Motor neuron (in vitro differentiated cells): ENCODE results near the gene ANKRD23. TPM values are rescaled to one million over a fixed set of nuclear protein-coding genes. Genes with fewer than 3 reads are reported as not detected.
"Not testable (repeated sequence)": the region's sequence is repeated elsewhere in the genome, so short reads cannot be mapped to it uniquely, and the experiment has no call there.

Experiments used
- ATAC-seq, 8 experiments: fragments of 200-7000 bp; cut with Tn5 transposase; replicated peaks in 6 of 8; 2 replicates each; pipeline ENCODE4 v1.8.0; 2021; ENCODE audit warnings: mild to moderate bottlenecking in 8 of 8, moderate library complexity in 8 of 8
- H3K27ac ChIP-seq, 2 donors: fragments of 250-450 bp; sonication (Bioruptor Pico); 2 replicates each; pipeline ENCODE4 v1.9.0; 2021; ENCODE audit warnings: antibody characterized with exemption in 2 of 2, mild to moderate bottlenecking in 2 of 2, moderate library complexity in 1 of 2
- H3K4me1 ChIP-seq, 2 donors: fragments of 250-450 bp; sonication (Bioruptor Pico); replicated peaks in 1 of 2; 2 replicates each; pipeline ENCODE4 v1.6.1; 2021; ENCODE audit warnings: antibody characterized with exemption in 2 of 2, mild to moderate bottlenecking in 2 of 2, moderate library complexity in 1 of 2
- H3K4me3 ChIP-seq, 5 donors: fragments of 250-450 bp; sonication (Bioruptor Pico); 2 replicates each; pipeline ENCODE4 v1.9.0; 2021; ENCODE audit warnings: antibody characterized with exemption in 5 of 5, mild to moderate bottlenecking in 5 of 5, moderate library complexity in 4 of 5
- WGBS, 10 experiments: fragments of 450-650 bp; shearing (Covaris generic); methylation state at CpG; one replicate each; pipeline ENCODE4 v1.0.0; 2022; 5-methylcytosine and 5-hydroxymethylcytosine counted together
- in situ Hi-C, 9 experiments: fragments of 400-800 bp; cut with MboI; loops; one replicate each; pipeline ENCODE4 v1.15.0; 2021; ENCODE audit warnings: low sequenced_read_pairs in 9 of 9, low pct_unique_long_range_greater_than_20kb in 2 of 9; ENCODE audit not compliant: unreplicated experiment in 9 of 9
- total RNA-seq, 8 experiments: library from RNA; unstranded; fragments of 300-600 nt; gene quantifications; 2 replicates each; pipeline versions ENCODE4 v1.2.3 to v1.2.4, GENCODE V29; 2022

The ANKRD23 gene
- total RNA-seq, 8 experiments from 2014 or later = 1.9 to 5.6 (median 3.7) TPM

GRCh38 chr2:96800061-96801004, 43.5 kb downstream of the ANKRD23 start:
- ATAC-seq = peak in 7 of 8 experiments; percentile 36 to 72 (median 55)
- Histone ChIP-seq H3K27ac (no peak overlapping the region), H3K4me1 (no peaks in the 10 kb centered on the region), H3K4me3 (no peak overlapping the region)
- in situ Hi-C loops = no loop called here
- WGBS, 10 experiments = 65 to 100% (median 93%) methylated on average over 2 to 12 of the region's 27 CpGs; no CpG with 5 or more reads in 5 of the 10 experiments

DNA sequence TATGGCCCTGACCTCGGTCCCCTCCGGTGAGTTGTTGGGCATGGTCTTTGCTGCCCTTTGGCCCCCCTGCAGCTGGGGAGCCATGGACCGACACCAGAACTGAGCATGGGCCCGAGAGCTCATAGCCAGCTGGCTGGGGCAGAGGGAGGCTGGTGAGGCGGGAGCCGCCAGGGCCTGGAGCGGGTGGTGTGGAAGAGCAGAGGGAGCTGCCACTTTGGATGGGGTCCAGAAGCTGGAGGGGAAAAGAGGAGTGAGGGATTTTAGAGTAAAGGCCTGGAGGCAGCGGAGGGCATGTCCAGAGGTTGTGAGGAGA, 44.2 kb downstream of the ANKRD23 start:
- 60 to 100% (median 100%) methylated on average over 1 to 3 of the region's 8 CpGs; no CpG with 5 or more reads in 4 of the 10 experiments for WGBS, 10 experiments

DNA sequence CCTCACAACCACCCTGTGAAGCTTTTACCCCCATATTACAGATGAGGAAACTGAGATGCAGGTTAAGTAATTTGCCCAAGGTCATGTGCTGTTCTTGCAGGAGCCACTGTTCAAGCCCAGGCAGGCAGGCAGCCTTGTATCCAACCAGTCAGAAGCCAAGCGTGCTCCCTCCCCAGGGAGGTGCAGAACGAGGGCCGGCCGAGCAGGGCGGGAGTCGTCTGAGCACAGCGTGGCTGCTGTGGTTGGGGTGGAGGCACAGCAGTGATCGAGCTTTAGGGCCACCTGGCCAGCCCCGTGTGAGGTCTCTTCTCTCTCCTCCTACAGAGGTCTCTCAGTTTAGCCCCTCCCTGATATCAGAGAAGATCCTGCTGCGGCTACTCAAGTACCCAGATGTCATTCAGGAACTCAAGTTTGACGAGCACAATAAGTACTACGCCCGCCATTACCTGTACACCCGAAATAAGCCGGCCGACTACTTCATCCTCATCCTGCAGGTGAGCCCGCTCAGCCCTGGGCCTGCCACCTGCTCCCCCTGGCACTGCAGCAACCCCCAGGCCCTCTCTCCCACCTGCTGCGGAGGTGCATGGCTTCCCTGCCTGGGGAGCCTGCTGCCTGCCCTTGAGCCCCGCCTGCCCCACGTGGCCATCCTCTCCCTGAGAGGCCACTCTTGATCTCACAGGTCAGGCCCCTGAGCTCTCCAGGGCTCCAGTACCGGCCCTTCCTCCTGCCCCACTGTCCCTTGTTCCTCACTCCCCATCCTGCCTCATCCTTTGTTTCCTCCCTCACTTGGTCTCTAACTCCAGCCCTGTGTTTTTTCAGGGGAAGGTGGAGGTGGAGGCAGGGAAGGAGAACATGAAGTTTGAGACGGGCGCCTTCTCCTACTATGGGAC, 44.8 kb downstream of the ANKRD23 start:
- no peak overlapping the region for H3K4me3 ChIP-seq
- WGBS, 10 experiments = 93 to 100% (median 100%) methylated on average over 1 to 9 of the region's 23 CpGs; no CpG with 5 or more reads in 3 of the 10 experiments
- no peaks in the 10 kb centered on the region for H3K4me1 ChIP-seq
- in situ Hi-C loops = no loop called here
- no peak for ATAC-seq
- H3K27ac ChIP-seq = no peak overlapping the region

More for the DNA sequence above, 44.2 kb downstream of the ANKRD23 start:
- ATAC-seq = no peak
- in situ Hi-C loops = no loop called here
- no peak overlapping the region for H3K27ac ChIP-seq
- H3K4me3 ChIP-seq = no peak overlapping the region
- no peaks in the 10 kb centered on the region for H3K4me1 ChIP-seq

- Histone ChIP-seq H3K4me3 (no peak overlapping the region), H3K4me1 (no peaks in the 10 kb centered on the region), H3K27ac (no peak overlapping the region)
- 80 to 100% (median 92%) methylated on average over 1 to 12 of the region's 23 CpGs; no CpG with 5 or more reads in 2 of the 10 experiments for WGBS, 10 experiments
- in situ Hi-C loops = no loop called here
- no peak for ATAC-seq
Observed at GRCh38 chr2:96797066-96797625, 46.7 kb downstream of the ANKRD23 start.

- H3K4me3 ChIP-seq, H3K27ac ChIP-seq, in situ Hi-C loops, H3K4me1 ChIP-seq, ATAC-seq: not testable (repeated sequence)
- 60 to 100% (median 84%) methylated on average over 1 to 5 of the region's 6 CpGs; no CpG with 5 or more reads in 3 of the 10 experiments for WGBS, 10 experiments
Observed at GRCh38 chr2:96796497-96796896, 47.3 kb downstream of the ANKRD23 start.

- H3K27ac ChIP-seq = no peak overlapping the region
- 80 to 100% (median 92%) methylated on average over 1 to 4 of the region's 6 CpGs; no CpG with 5 or more reads in 5 of the 10 experiments for WGBS, 10 experiments
- in situ Hi-C loops = no loop called here
- no peak overlapping the region for H3K4me3 ChIP-seq
- H3K4me1 ChIP-seq = no peaks in the 10 kb centered on the region
- ATAC-seq = no peak
Observed at GRCh38 chr2:96795076-96795475, 48.7 kb downstream of the ANKRD23 start.

DNA sequence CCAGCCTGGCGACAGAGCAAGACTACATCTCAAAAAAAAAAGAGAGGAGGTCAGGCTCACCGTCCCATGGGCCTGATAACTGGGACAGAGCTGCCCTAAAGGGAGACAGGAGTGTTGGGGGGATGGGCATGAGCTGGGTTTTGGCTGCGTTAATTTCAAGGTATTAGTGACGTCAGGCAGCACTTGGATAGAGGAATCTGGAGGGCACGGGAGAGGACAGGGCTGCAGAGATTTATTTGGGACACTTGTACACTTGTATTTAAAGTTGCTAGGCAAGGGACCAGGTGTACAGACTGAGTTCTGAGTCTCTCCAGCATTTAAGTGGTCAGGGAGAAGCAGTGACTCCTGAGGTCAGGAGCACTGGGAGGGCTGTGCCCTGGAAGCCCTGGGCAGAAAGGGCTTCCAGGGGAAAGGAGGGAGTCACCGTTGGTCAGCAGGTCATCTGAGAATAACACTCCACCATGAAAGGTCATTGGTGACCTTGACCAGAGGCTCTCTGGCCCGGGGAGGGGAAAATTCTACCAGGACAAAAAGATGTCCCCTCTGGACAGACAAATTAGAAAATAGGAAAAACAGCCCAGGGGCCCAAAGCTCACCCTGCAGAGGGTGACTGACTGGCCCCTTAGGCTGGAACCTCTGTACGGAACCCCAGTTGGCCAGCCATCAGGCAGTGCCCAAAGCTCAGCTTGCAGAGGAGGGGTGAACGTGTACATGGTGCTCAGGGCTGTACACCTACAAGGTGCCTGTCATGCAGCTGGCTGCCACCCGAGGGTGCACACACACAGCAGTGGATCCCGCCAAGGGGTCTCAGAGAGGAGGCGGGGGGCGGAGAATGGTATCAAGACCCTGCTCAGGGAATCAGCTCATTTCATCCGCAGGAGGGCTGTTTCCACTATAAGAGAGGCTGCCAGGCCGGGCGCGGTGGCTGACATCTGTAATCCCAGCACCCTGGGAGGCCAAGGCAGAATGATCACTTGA, 50.8 kb downstream of the ANKRD23 start:
- in situ Hi-C loops = no loop called here
- 72 to 100% (median 87%) methylated on average over 1 to 6 of the region's 17 CpGs; no CpG with 5 or more reads in 4 of the 10 experiments for WGBS, 10 experiments
- Histone ChIP-seq H3K4me1 (no peaks in the 10 kb centered on the region), H3K27ac (no peak overlapping the region), H3K4me3 (no peak overlapping the region)
- no peak for ATAC-seq

DNA sequence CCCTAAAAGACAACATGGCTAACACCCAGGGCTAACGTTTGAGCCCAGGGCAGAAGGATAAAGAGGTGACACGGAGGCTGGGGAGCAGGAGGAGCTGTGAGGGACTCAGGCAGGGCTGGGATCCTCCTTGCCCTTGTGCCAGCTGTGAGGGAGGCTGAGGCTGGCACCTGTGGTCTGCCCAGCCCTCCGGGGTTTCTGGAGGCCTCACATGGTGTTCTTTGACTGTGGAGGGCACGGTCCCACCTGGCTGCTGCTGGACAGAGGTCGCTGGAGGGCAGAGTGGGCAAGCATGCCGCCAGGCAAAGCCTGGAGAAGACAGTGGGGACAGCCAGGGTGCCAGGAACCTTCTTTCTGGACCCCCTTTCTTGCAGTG, 54.6 kb downstream of the ANKRD23 start:
- in situ Hi-C loops = no loop called here
- H3K27ac ChIP-seq = no peak overlapping the region
- no peaks in the 10 kb centered on the region for H3K4me1 ChIP-seq
- whole genome bisulfite sequencing, 10 experiments = 80 to 100% (median 92%) methylated on average over 1 to 4 of the region's 6 CpGs; no CpG with 5 or more reads in 6 of the 10 experiments
- ATAC-seq = no peak
- H3K4me3 ChIP-seq = no peak overlapping the region

- 23 to 82% (median 50%) methylated on average over 2 to 9 of the region's 17 CpGs; no CpG with 5 or more reads in 5 of the 10 experiments for WGBS, 10 experiments
- peak; percentile 60 to 98 (median 94) for ATAC-seq
- Histone ChIP-seq H3K27ac (peak overlapping the region in 1 of 2 donors; percentile 6), H3K4me3 (no peak overlapping the region), H3K4me1 (no peaks in the 10 kb centered on the region)
- in situ Hi-C loops = no loop called here
Observed at GRCh38 chr2:96788442-96789244, 55.2 kb downstream of the ANKRD23 start.
